Measurements from ENCODE around the gene SLK.

The SLK gene

DNA sequence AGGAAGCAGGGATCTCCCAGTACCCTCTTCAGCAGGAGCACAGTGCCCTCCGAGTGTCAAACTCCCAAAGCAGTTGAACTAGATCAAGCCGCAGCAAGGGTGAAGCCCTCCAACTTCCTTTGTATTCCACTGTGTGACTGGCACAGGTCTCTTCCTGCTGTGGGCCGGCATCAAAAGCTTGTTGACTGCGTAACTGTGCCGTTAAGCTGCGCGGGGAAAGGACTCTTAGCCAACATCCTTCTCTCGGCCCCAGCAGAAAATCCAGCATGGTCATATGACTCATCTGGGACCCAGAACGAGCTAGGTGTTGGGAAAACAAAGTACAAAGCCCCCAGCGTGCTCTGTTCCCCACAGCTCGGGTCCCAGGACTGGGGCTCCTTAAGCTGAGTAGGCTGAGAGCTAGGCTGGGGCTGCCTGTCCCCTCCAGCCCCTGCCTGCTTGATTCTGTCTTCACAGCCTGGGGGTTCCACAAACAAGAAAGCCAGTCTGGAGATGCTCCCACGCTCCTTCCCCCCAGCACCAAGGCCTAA is 66.5 kb downstream of the SLK start:
- no peak for DNase-seq (ENCODE audit: low read depth)
- H3K4me3 ChIP-seq (ENCODE audit: low read depth, low read length) = no peak overlapping the region
- TF ChIP-seq, protein P1, sequence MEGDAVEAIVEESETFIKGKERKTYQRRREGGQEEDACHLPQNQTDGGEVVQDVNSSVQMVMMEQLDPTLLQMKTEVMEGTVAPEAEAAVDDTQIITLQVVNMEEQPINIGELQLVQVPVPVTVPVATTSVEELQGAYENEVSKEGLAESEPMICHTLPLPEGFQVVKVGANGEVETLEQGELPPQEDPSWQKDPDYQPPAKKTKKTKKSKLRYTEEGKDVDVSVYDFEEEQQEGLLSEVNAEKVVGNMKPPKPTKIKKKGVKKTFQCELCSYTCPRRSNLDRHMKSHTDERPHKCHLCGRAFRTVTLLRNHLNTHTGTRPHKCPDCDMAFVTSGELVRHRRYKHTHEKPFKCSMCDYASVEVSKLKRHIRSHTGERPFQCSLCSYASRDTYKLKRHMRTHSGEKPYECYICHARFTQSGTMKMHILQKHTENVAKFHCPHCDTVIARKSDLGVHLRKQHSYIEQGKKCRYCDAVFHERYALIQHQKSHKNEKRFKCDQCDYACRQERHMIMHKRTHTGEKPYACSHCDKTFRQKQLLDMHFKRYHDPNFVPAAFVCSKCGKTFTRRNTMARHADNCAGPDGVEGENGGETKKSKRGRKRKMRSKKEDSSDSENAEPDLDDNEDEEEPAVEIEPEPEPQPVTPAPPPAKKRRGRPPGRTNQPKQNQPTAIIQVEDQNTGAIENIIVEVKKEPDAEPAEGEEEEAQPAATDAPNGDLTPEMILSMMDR (IDR thresholded peaks at IDR 0.05; ENCODE audit: control insufficient read depth, extremely low read depth, insufficient read depth) = no peak

DNA sequence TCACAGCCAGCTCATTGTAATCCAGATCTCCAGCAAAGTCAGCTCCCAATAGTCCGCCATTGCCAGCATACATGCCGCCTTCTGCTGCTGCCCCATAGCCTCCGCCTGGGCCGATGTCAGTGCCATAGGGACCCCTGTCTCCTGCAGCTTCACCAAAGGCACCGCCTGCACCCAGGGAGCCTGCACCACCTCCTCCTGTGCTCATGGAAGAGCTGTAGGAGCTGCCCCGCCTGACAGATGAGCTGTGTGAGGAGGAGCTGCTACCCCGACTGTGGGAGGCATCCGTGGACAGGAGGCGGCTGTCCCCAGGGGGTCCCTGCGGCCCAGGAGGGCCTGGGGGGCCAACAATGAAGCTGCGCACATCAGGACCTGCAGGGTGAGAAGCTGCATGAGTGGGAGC is 67.0 kb downstream of the SLK start:
- TF ChIP-seq, protein P1 (IDR thresholded peaks at IDR 0.05; ENCODE audit: control insufficient read depth, extremely low read depth, insufficient read depth) = no peak
- H3K4me3 ChIP-seq (ENCODE audit: low read depth, low read length) = no peak overlapping the region
- no peak for DNase-seq (ENCODE audit: low read depth)

DNA sequence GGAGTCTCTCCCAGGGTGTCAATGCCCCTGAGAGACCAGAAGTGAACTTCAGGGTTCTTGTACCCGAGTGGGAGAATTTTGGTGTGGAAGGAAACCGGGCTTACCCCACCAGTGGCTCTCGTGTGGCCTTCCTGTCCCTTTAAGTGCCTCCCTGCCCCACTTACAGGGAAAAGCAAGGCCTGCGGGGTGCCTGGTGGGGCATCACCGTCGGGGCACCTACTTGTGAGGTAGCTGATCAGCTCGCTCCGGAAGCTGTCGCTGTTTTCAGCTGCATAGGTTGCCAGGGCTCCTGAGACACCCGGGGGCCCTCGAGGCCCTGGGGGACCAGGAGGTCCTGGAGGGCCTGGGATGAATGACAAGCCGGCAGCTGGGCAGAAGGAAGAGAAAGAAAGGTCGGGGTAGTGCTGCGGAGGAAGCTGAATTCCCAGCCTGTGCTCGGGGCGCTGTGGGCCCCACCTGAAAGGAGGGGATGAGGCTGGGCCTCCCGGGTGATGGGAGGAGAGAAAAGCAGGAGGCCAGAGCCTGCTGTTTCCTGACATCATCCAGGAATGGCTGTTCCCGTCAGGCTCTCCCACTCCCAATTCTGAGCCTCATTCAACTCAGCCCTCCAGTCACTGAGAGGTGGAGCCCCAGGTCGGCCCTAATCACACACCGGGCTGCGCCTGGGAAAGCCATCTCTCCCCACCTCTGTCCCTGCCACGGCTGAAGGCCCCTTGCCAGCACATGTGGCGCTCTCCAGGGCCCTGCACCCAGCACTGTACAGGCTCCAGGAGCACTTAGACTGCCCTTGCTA is 67.7 kb downstream of the SLK start:
- DNase-seq (ENCODE audit: low read depth) = no peak
- no peak overlapping the region for H3K4me3 ChIP-seq (ENCODE audit: low read depth, low read length)
- TF ChIP-seq, protein P1 (IDR thresholded peaks at IDR 0.05; ENCODE audit: control insufficient read depth, extremely low read depth, insufficient read depth) = no peak

DNA sequence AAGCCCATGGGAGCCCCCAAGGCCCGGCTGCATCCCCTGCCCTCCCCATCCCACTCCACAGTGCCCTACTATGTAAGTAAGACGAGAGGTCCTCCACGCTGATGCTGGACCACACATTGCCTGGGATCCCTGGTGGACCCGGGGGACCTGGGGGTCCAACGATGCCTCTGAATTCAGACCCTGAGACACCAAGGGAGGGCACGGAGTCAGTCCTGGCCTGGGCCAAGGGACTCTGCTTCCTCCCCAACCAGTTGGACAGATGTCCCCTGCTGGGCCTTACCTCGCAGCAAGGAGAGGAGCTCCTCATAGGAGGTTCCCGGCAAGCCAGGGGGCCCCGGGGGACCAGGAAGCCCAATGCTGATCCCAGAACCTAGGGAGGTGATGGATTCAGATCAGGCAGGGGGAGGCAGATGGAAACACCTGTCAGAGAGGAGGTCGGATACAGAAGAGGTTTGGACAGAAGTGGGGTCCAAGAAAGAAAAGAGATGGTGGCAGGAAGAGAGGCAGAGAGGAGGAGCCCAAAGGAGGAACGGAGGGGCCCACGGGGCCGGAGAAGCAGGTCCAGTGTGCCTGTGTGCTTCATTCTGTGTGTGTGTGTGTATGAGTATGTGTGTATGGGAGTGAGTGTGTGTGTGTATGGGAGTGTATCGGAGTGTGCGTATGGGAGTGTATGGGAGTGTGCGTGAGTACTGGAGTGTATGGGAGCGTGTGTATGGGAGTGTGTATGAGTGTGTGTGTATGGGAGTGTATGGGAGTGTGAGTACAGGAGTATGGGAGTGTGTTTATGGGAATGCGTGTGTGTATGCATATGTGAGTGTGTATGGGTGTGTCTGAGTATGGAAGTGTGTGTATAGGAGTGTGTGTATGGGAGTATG is 68.5 kb downstream of the SLK start:
- TF ChIP-seq, protein P1 (IDR thresholded peaks at IDR 0.05; ENCODE audit: control insufficient read depth, extremely low read depth, insufficient read depth) = no peak
- H3K4me3 ChIP-seq (ENCODE audit: low read depth, low read length) = no peak overlapping the region
- DNase-seq (ENCODE audit: low read depth) = no peak

DNA sequence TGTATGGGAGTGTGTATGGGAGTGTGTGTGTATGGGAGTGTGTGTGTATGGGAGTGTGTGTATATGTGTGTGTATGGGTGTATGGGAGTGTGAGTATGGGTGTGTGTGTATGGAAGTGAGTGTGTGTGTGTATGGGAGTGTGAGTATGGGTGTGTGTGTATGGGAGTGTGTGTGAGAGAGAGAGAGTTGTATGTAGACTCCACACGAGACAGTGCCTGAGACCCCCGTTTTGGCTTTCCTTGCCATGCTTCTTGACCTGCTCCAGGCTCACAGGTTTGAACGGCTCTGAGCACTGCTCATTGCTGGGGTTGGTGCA is 69.1 kb downstream of the SLK start:
- DNase-seq (ENCODE audit: low read depth) = no peak
- TF ChIP-seq, protein P1 (IDR thresholded peaks at IDR 0.05; ENCODE audit: control insufficient read depth, extremely low read depth, insufficient read depth) = no peak
- H3K4me3 ChIP-seq (ENCODE audit: low read depth, low read length) = no peak overlapping the region

DNA sequence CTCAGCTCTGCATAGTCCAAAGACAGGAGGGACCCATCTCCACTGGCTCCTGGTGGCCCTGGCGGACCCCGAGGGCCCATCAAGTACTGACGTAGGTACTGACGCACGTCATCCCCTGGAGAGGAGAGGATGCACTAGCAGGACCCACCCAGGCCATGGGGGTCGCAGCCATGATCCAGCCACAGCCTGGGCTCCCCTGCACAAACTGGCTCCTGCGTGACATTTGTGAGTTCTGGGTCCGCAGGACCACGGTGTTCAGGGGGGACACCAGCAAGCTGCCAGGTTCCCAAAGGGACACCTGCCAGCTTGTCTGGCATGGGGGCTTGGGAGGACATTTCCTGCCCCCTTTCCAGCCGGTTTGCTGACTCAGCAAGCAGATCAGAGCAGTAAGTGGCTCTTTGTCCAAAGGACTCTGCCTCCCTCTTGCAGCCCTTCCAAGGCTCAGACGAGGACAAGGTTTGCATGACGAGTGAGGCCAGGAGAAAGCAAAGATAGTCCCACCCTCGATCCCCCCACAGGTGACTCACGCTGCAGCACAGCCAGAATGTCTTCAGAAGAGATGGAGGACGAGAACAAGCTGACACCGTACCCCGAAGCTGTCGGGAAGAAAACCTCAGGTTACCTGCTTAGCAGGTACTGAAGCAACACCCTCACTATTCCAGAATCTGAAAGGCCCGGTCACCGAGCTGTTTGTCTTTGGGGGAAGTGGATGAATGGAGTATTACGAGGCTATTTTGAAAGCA is 69.7 kb downstream of the SLK start:
- no peak overlapping the region for H3K4me3 ChIP-seq (ENCODE audit: low read depth, low read length)
- TF ChIP-seq, protein P1 (IDR thresholded peaks at IDR 0.05; ENCODE audit: control insufficient read depth, extremely low read depth, insufficient read depth) = no peak
- no peak for DNase-seq (ENCODE audit: low read depth)

Measured in LNCaP clone FGC (cell line).